Vagina (tissue), 2 donors: Measurements from ENCODE around the gene EFCAB6.

ENCODE experiments used
- POLR2A ChIP-seq, 2 donors: fragments of 450-650 bp; IDR thresholded peaks; one replicate each; pipeline ENCODE4 v1.6.1; 2017; ENCODE audit warnings: antibody characterized with exemption in 2 of 2, mild to moderate bottlenecking in 2 of 2, moderate library complexity in 2 of 2
- TF ChIP-seq, protein P1 (sequence below), 3 experiments: fragments of 450-650 bp in 2 of 3; fragments of 200-600 bp in 1 of 3; sonication (generic) in 1 of 3; IDR thresholded peaks; one replicate each; pipeline ENCODE4 v1.5.1; 2017 to 2019; ENCODE audit warnings: antibody characterized with exemption in 3 of 3, mild to moderate bottlenecking in 2 of 3, moderate library complexity in 2 of 3

DNA sequence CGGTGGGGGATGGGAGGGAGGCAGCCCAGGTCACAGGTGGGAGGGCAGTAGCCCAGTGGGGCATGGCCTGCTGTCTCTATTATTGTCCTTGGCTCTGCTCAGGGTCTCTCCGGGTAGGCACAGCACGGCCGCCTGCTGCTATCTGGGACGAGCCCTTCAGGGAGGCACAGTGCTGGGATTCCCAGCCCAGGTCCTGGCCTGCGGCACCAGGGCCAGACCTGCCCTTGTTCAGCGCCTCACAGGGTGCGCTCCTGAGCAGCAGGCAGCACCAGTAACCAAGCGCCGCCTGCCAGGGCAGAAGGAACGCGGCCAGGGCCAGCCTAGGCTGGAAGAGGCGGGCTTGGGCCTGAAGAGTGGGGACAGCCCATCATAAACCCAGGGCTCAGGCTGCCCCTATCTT, 249.3 kb downstream of the EFCAB6 start:
- TF ChIP-seq POLR2A (IDR thresholded peaks at IDR 0.05) = no peak
- TF ChIP-seq, protein P1, sequence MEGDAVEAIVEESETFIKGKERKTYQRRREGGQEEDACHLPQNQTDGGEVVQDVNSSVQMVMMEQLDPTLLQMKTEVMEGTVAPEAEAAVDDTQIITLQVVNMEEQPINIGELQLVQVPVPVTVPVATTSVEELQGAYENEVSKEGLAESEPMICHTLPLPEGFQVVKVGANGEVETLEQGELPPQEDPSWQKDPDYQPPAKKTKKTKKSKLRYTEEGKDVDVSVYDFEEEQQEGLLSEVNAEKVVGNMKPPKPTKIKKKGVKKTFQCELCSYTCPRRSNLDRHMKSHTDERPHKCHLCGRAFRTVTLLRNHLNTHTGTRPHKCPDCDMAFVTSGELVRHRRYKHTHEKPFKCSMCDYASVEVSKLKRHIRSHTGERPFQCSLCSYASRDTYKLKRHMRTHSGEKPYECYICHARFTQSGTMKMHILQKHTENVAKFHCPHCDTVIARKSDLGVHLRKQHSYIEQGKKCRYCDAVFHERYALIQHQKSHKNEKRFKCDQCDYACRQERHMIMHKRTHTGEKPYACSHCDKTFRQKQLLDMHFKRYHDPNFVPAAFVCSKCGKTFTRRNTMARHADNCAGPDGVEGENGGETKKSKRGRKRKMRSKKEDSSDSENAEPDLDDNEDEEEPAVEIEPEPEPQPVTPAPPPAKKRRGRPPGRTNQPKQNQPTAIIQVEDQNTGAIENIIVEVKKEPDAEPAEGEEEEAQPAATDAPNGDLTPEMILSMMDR (IDR thresholded peaks at IDR 0.05) = no peak
